NCI-H524 treated with DMSO at 0.1 percent for 48 hours (cell line): ENCODE data around the gene CA5B.
"Not testable (repeated sequence)": the region's sequence is repeated elsewhere in the genome, so short reads cannot be mapped to it uniquely, and the experiment has no call there.

ENCODE experiments used
- DNase-seq: peaks from one replicate; lab custom pipeline; 2025; lab: John Stamatoyannopoulos, UW

The CA5B gene

GRCh38 chrX:15737959-15738902 lies at the start of gene CA5B:
Gene CA5B (plus strand): TSS chrX:15738270. CDS start chrX:15750024, 11,754 bp downstream.
- DNase-seq = no peak

GRCh38 chrX:15694941-15695451 lies 43.1 kb upstream of the CA5B start:
- no peak for DNase-seq

- DNase-seq = no peak
Observed at GRCh38 chrX:15696516-15696915, 41.6 kb upstream of the CA5B start.

GRCh38 chrX:15702488-15703371 lies 35.3 kb upstream of the CA5B start:
- no peak for DNase-seq

- DNase-seq = not testable (repeated sequence)
Observed at GRCh38 chrX:15703809-15704208, 34.3 kb upstream of the CA5B start.

- not testable (repeated sequence) for DNase-seq
Observed at GRCh38 chrX:15704273-15704672, 33.8 kb upstream of the CA5B start.

GRCh38 chrX:15714529-15714928 lies 23.5 kb upstream of the CA5B start:
- no peak for DNase-seq

- no peak for DNase-seq
Observed at GRCh38 chrX:15718283-15718970, 19.6 kb upstream of the CA5B start.

GRCh38 chrX:15719324-15719968 lies 18.6 kb upstream of the CA5B start:
- DNase-seq = no peak

GRCh38 chrX:15721911-15722310 lies 16.2 kb upstream of the CA5B start:
- DNase-seq = no peak

- DNase-seq = no peak
Observed at GRCh38 chrX:15723887-15724517, 14.1 kb upstream of the CA5B start.

- DNase-seq = no peak
Observed at GRCh38 chrX:15724911-15725310, 13.2 kb upstream of the CA5B start.

- not testable (repeated sequence) for DNase-seq
Observed at GRCh38 chrX:15731368-15731767, 6.7 kb upstream of the CA5B start.

- DNase-seq = no peak
Observed at GRCh38 chrX:15737190-15737958, 696 bp upstream of the CA5B start.

- DNase-seq = no peak
Observed at GRCh38 chrX:15739886-15740285, 1.8 kb downstream of the CA5B start.

- no peak for DNase-seq
Observed at GRCh38 chrX:15744181-15744867, 6.3 kb downstream of the CA5B start.

GRCh38 chrX:15745179-15745578 lies 7.1 kb downstream of the CA5B start:
- DNase-seq = no peak

GRCh38 chrX:15746651-15747050 lies 8.6 kb downstream of the CA5B start:
- not testable (repeated sequence) for DNase-seq

- DNase-seq = no peak
Observed at GRCh38 chrX:15747626-15748173, 9.6 kb downstream of the CA5B start.
